Measurements from ENCODE around the gene WWOX.

WWOX gene

GRCh38 chr16:78501744-78502143, 402.3 kb downstream of the WWOX start:
- CTCF ChIA-PET, result no interaction called here
- POLR2A ChIA-PET, result no interaction called here
- DNase-seq (ENCODE audit: low read depth, low spot score), result no peak
- no peak overlapping the region for H3K4me3 ChIP-seq (ENCODE audit: low read depth, low read length)
- no peak for TF ChIP-seq CTCF (IDR thresholded peaks at IDR 0.05; ENCODE audit: insufficient read depth, low read length, missing control alignments)

GRCh38 chr16:78502812-78503350, 403.4 kb downstream of the WWOX start:
- no peak for TF ChIP-seq CTCF (IDR thresholded peaks at IDR 0.05; ENCODE audit: insufficient read depth, low read length, missing control alignments)
- ChIA-PET CTCF (no interaction called here), POLR2A (no interaction called here)
- DNase-seq (ENCODE audit: low read depth, low spot score), result no peak
- no peak overlapping the region for H3K4me3 ChIP-seq (ENCODE audit: low read depth, low read length)

GRCh38 chr16:78503602-78504001, 404.1 kb downstream of the WWOX start:
- TF ChIP-seq CTCF (IDR thresholded peaks at IDR 0.05; ENCODE audit: insufficient read depth, low read length, missing control alignments), result no peak
- H3K4me3 ChIP-seq (ENCODE audit: low read depth, low read length), result no peak overlapping the region
- no peak for DNase-seq (ENCODE audit: low read depth, low spot score)
- ChIA-PET POLR2A (no interaction called here), CTCF (no interaction called here)

- CTCF ChIA-PET, result no interaction called here
- POLR2A ChIA-PET, result no interaction called here
- DNase-seq (ENCODE audit: low read depth, low spot score), result no peak
- H3K4me3 ChIP-seq (ENCODE audit: low read depth, low read length), result no peak overlapping the region
- TF ChIP-seq CTCF (IDR thresholded peaks at IDR 0.05; ENCODE audit: insufficient read depth, low read length, missing control alignments), result no peak
Observed at GRCh38 chr16:78504401-78504851, 405.0 kb downstream of the WWOX start.

GRCh38 chr16:78505036-78505435, 405.6 kb downstream of the WWOX start:
- DNase-seq (ENCODE audit: low read depth, low spot score), result no peak
- POLR2A ChIA-PET, result no interaction called here
- no peak for TF ChIP-seq CTCF (IDR thresholded peaks at IDR 0.05; ENCODE audit: insufficient read depth, low read length, missing control alignments)
- no peak overlapping the region for H3K4me3 ChIP-seq (ENCODE audit: low read depth, low read length)
- CTCF ChIA-PET, result no interaction called here

- no peak for DNase-seq (ENCODE audit: low read depth, low spot score)
- POLR2A ChIA-PET, result no interaction called here
- H3K4me3 ChIP-seq (ENCODE audit: low read depth, low read length), result no peak overlapping the region
- TF ChIP-seq CTCF (IDR thresholded peaks at IDR 0.05; ENCODE audit: insufficient read depth, low read length, missing control alignments), result no peak
- CTCF ChIA-PET, result no interaction called here
Observed at GRCh38 chr16:78505544-78506366, 406.3 kb downstream of the WWOX start.

All from AG04449 (cell line).